HG03280 (cell line): ENCODE results near the gene TOP3B.

ENCODE experiments used
- ATAC-seq: cut with Tn5 transposase; IDR thresholded peaks from one replicate; pipeline ENCODE4 v1.9.1; 2021; ENCODE audit warnings: mild to moderate bottlenecking, moderate library complexity; ENCODE audit not compliant: unreplicated experiment

TOP3B gene

GRCh38 chr22:22013559-22014284 is 31.1 kb upstream of the TOP3B start:
- ATAC-seq, result no peak

GRCh38 chr22:22011964-22012363 is 29.4 kb upstream of the TOP3B start:
- ATAC-seq, result no peak

- no peak for ATAC-seq
Measured at GRCh38 chr22:22010358-22010757, 27.8 kb upstream of the TOP3B start.

- ATAC-seq, result no peak
Measured at GRCh38 chr22:22009661-22010060, 27.1 kb upstream of the TOP3B start.

- no peak for ATAC-seq
Measured at GRCh38 chr22:22006596-22006990, 24.0 kb upstream of the TOP3B start.

GRCh38 chr22:22005945-22006595 is 23.5 kb upstream of the TOP3B start:
- ATAC-seq, result no peak

GRCh38 chr22:22003233-22003632 is 20.6 kb upstream of the TOP3B start:
- ATAC-seq, result no peak

GRCh38 chr22:22002526-22003055 is 20.0 kb upstream of the TOP3B start:
- ATAC-seq, result no peak

GRCh38 chr22:22001664-22002525 is 19.3 kb upstream of the TOP3B start:
- ATAC-seq, result no peak

GRCh38 chr22:21998595-21999247 is 16.1 kb upstream of the TOP3B start:
- ATAC-seq, result no peak

GRCh38 chr22:21996175-21996720 is 13.7 kb upstream of the TOP3B start:
- ATAC-seq, result no peak

- ATAC-seq, result no peak
Measured at GRCh38 chr22:21995660-21996059, 13.1 kb upstream of the TOP3B start.

GRCh38 chr22:21994881-21995444 is 12.4 kb upstream of the TOP3B start:
- no peak for ATAC-seq

GRCh38 chr22:21992593-21993237 is 10.1 kb upstream of the TOP3B start:
- no peak for ATAC-seq

GRCh38 chr22:21991774-21992173 is 9.2 kb upstream of the TOP3B start:
- no peak for ATAC-seq

GRCh38 chr22:21991304-21991596 is 8.7 kb upstream of the TOP3B start:
- ATAC-seq, result no peak

GRCh38 chr22:21990445-21991303 is 8.1 kb upstream of the TOP3B start:
- no peak for ATAC-seq

GRCh38 chr22:21989049-21989448 is 6.5 kb upstream of the TOP3B start:
- no peak for ATAC-seq

- no peak for ATAC-seq
Measured at GRCh38 chr22:21985214-21985613, 2.6 kb upstream of the TOP3B start.
